GM19238 (cell line): Measurements from ENCODE around the gene EXT2.

Experiments used
- DNase-seq: peaks from one replicate; pipeline ENCODE4 v3.0.0; 2011; ENCODE audit warnings: low spot score; ENCODE audit not compliant: insufficient read length

The EXT2 gene

GRCh38 chr11:44288133-44288526, 192.7 kb downstream of the EXT2 start:
- DNase-seq = no peak

GRCh38 chr11:44290208-44290607, 194.7 kb downstream of the EXT2 start:
- no peak for DNase-seq
